ENCODE data around the gene PRKCG.
"Not testable (repeated sequence)": the region's sequence is repeated elsewhere in the genome, so short reads cannot be mapped to it uniquely, and the experiment has no call there.

DNA sequence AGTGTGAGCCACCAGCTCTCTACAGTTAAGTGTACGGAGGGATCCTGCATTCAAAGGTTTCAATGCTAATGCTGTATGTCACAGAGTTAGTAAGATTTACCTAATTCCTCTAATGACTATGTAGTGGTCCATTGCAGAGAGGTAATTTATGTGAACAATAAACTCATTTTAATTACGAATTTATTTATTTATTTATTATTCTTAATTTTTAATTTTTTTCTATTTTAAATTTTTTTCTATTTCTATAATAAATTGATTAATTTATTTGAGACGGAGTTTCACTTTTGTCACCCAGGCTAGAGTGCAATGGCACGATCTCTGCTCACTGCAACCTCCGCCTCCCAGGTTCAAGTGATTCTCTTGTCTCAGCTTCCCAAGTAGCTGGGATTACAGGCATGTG is 66.6 kb downstream of the PRKCG start:
- TF ChIP-seq, protein P1, sequence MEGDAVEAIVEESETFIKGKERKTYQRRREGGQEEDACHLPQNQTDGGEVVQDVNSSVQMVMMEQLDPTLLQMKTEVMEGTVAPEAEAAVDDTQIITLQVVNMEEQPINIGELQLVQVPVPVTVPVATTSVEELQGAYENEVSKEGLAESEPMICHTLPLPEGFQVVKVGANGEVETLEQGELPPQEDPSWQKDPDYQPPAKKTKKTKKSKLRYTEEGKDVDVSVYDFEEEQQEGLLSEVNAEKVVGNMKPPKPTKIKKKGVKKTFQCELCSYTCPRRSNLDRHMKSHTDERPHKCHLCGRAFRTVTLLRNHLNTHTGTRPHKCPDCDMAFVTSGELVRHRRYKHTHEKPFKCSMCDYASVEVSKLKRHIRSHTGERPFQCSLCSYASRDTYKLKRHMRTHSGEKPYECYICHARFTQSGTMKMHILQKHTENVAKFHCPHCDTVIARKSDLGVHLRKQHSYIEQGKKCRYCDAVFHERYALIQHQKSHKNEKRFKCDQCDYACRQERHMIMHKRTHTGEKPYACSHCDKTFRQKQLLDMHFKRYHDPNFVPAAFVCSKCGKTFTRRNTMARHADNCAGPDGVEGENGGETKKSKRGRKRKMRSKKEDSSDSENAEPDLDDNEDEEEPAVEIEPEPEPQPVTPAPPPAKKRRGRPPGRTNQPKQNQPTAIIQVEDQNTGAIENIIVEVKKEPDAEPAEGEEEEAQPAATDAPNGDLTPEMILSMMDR (IDR thresholded peaks at IDR 0.05) = not testable (repeated sequence)
- TF ChIP-seq POLR2A (IDR thresholded peaks at IDR 0.05) = not testable (repeated sequence)
